GM18909 (cell line): ENCODE data around the gene GNLY.

Source experiments
- ATAC-seq: cut with Tn5 transposase; IDR thresholded peaks from one replicate; pipeline ENCODE4 v1.9.1; 2021; ENCODE audit warnings: mild to moderate bottlenecking; ENCODE audit not compliant: unreplicated experiment, poor library complexity

The GNLY gene

DNA sequence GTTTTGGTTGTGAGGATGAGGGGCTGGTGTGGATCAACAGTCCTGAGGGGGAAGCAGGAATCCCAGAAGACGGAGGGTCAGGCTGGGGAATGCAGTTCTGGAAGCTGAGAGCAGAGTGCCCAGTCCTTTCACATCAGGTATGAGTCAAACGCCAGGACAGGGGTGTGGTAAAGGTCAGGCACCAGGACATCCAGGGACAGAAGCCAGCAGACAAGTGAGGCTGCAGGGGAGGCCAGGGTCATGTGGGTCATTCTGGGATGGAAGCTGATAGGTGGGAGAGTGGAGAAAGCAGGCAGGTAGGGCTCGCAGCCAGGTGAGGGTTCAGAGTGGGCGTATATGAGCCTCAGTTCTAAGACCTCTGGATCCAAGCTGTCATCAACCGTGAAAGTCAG, 12.8 kb upstream of the GNLY start:
- ATAC-seq = no peak

DNA sequence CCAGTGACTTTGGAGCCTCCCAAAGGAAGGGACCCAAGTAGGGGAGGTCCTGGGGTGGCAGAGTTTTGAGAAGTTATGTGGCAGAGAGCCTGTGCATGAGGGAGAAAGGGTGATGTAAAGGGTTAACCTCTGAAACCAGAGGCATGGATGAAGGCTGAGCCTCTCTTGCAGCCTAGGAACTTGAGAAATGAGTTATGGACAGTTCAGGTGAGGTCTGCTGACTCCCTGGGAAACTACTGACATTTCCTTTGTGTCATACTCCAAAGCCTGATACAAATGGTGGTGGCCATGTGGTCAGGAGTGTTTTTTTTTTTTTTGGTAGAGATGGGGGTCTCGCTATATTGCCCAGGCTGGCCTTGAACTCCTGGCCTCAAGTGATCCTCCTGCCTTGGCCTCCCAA, 12.4 kb upstream of the GNLY start:
- ATAC-seq = no peak

DNA sequence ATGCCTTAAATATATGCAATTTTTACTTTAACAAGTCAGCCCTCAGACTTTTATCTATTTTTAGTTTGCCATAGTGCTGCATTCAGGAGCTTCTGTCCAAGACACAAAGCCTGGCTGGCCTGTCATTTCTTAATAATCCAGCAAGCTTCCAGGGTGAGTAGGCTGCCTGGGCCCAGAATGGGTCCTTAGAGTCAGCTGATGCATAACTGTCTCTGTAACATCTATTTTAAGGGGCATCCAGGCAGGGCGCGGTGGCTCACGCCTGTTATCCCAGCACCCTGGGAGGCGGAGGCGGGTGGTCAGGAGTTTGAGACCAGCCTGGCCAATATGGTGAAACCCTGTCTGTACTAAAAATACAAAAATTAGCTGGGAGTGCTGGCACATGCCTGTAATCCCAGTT, 11.8 kb upstream of the GNLY start:
- no peak for ATAC-seq

DNA sequence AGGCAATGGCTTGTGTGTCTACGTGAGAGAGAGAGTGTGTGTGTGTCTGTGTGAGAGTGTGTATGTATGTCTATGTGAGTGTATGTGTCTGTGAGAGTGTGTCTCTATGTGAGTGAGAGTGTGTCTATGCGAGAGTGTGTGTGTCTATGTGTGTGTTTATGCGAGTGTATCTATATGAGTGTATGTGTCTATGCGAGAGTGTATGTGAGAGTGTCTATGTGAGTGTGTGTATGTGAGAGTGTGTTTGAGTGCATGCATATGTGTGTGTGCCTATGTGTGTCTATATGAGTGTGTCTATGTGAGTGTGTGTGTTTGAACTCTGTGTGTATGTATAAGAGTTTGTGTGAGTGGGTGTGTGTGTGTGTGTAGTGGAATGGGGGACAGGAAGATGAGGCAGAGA, 9.8 kb upstream of the GNLY start:
- ATAC-seq = no peak

DNA sequence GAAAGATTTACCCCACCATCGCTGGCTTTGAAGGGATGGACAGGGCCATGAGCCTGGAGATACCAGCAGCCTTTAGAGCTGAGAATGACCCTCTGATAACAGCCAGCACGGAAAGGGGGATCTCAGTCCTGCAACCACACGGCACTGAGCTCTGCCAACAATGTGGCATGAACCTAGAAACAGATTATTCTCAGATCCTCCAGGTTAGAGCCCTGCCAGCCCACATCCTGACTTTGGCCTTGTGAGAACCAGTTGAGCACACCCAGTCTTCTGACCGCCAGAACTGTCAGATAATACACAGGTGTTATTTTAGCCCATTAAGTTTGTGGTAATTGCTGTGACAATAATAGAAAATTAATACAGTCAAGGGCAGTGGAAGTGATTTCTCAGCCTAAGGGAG, 9.4 kb upstream of the GNLY start:
- ATAC-seq = no peak

DNA sequence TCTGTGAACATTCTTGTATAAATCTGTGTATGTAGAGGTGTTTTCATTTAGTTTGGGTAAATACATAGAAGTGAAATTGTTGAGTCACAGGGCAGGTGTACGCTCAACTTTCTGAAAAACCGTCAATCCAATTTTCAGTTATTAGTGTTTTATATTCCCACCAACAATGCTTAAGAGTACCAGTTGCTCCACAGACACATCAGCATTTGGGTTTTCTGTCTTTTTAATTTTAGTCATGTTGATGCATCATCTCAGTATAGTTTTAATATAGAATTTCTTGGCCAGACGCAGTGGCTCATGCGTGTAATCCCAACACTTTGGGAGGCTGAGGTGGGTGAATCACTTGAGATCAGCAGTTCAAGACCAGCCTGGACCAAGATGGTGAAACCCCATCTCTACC, 3.2 kb upstream of the GNLY start:
- ATAC-seq = no peak

DNA sequence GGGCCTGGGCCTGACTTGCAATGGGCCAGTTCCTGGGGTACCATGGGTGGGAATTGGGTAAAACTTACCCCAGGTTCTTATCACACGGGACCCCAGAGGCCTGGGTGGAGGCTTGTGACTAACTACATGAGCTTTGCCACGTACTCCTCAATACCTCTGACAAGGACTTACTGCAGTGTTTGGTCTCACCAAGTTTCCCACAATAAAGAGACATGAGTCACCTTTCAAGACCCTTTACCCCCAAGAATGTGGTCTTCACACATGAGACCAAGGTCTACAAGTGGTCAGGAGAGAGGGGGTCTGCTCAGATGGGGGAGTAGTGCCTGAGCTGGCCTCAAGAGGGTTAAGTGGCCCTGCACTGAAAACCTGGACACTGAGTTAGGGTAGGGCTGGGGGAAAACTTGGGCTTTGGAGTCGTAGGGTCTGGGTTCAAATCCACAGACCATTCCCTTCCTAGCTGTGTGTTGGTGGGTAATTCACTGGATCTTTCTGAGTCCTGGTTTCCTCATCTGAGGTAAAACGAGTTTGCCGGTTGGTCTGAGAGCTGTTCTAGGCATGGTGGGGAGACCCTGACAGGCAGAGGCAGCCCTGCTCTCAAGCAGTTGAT, 2.0 kb upstream of the GNLY start:
- no peak for ATAC-seq

DNA sequence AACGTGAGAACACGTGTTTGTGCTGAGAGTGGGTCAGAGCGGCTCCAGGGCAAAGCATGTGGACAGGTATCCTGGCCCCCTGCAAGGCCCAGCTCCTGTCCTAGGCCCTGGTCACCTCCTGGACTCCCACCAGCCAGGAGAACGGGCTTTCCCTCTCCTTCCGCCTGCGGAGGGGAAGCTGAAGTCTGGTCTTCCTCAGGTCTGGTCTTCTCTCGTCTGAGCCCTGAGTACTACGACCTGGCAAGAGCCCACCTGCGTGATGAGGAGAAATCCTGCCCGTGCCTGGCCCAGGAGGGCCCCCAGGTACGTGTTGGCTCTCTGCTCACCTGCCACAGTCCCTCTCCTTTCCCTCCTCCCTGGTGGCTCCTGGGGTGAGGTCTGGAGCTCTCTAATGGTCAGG, 963 bp downstream of the GNLY start:
- no peak for ATAC-seq

DNA sequence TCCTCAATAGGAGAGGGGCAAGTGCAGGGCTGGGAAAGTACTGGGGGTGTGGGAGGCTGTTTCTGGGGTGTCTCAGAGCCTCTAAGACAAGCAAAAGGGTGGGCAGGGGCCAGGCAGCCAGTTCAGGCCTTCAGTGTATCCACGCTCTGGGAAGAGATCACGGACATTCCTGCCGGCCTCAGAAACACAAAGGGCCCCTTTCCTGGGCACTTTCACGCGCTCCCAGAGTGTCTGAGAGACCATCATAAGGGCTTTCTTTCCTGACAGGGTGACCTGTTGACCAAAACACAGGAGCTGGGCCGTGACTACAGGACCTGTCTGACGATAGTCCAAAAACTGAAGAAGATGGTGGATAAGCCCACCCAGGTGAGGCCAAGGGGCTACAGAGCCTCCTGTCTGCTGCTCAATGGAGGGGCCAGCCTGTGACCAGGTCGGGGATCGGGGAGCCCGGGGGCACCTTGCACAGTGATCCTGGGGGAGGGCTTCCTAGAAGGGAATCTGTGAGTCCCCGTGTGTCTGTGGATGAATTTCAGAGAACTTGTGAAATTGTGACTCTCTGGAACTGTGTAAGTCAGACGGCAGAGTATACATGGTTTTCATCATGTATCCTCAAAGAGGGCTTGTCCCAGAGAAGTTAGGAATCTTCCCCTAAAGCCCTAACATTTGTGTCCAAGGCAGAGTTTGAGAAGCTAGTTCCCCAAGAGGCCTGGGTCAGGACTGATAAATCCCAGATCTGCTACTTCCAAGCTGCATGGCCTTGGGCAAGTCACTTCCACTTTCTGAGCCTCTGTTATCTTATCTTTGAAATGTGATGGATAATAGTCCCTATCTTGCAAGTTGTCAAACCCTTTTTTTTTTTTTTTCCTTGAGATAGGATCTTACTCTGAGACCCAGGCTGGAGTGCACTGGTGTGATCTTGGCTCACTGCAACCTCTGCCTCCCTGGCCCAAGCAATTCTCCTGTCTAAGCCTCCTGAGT, 1.8 kb downstream of the GNLY start:
- no peak for ATAC-seq

DNA sequence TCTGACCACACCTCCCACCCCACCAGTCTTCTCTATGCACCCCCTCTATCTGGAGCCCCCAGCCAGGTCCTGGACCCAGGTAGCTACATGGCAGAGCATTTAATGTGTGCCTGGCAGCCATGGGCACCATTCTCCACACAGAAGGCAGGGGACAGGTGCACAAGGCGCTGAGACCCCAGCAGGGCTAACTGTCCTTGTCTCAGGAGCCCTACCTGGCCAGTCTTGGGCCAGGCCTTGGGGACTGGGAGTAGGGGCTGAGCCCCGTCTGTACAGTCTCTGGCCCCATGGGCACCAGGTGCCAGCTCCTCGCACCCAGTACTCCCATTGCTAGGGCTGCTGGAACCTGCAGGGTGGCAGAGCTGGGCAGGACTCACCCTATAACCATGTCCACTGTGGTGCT, 2.9 kb downstream of the GNLY start:
- ATAC-seq = no peak

DNA sequence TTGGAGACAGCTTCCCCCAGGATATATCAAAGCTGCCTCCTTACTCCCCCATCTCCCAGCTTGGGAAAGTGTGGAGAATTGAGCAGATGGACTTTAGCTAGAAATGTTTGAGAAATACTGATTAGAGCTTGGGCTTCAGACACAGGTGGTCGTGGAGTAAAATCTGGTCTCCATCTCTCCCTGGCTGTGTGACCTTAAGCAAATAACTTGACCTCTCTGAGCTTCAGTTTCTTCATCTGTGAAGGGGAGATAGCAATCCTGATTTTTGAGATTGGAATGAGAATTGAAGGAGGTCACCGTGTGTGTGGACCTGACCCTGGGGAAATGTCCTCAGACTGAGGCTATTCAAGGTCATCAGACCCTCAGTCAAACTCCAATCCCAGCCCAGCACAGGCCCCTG, 3.6 kb downstream of the GNLY start:
- no peak for ATAC-seq

DNA sequence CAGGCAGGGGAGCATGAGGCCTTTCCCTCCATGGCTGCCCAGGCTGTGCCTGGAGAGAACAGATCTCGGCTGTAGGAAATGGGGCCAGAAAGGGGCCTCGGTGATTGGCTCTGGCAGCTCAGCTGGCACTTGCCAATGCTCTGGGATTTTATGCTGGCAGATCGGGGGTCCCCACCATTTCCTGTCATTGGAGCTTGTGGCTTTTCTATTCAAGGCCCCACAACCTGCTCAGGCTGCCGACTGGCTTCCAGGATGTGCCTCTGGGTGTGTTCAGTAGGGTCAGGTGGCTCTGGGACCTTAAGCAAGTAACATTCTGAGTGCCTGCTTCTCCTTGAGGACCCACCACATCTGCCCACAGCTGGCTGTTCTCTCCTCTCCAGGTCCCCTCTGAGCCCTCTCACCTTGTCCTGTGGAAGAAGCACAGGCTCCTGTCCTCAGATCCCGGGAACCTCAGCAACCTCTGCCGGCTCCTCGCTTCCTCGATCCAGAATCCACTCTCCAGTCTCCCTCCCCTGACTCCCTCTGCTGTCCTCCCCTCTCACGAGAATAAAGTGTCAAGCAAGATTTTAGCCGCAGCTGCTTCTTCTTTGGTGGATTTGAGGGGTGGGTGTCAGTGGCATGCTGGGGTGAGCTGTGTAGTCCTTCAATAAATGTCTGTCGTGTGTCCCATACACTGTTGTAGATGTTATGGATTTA, 4.2 kb downstream of the GNLY start:
- ATAC-seq = no peak

DNA sequence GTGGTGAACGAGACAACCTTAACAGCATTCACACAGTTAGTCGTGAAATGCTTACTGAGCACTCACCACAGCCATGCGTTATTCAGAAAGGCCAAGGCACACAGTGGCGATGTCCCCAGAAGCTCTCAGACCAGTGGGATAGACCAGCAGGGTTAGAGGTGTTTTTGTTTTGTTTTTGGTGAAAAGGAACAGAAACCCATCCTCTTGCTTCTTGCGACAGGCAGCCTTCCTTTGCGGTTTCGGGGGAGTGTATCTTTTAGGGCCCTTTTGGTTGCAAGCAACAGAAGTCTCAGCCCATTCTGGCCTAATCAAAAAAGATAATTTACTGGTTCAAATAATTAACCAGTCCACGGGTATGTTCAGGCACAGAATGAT, 4.7 kb downstream of the GNLY start:
- ATAC-seq = no peak

DNA sequence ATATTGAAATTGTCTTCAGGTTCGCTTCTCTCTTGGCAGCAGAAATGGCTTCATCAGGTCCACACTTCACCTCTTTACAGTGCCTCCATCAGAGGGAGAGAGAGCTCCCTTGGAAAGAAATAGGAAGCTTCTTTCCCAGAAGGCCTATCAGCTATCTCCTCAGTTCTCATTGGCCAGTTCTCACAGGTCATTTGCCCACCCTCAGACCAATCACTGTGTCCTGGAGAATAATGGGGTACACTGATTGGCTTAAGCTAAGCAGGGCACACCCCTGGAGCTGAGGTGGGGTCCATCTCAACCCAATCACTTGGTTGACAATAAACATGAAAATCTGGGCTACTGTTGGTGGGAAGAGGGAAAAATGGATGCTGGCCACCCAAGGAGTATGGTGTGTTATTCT, 5.2 kb downstream of the GNLY start:
- no peak for ATAC-seq

DNA sequence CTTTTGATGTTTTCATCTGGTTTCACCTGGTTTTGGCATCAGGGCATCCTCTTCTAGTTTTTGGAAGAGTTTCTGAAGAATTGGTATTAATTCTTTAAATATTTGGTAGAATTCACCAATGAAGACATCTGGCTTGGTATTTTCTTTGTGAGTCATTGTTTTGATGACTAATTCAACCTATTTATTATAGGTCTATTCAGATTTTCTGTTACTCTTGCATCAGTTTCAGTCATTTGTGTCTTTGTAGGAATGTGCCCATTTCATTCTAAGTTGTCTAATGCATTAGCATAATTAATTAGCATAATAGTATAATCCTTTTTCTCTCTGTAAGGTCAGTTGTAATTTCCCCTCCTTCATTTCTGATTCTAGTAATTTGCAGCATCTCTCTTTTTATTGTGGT, 8.0 kb downstream of the GNLY start:
- no peak for ATAC-seq

DNA sequence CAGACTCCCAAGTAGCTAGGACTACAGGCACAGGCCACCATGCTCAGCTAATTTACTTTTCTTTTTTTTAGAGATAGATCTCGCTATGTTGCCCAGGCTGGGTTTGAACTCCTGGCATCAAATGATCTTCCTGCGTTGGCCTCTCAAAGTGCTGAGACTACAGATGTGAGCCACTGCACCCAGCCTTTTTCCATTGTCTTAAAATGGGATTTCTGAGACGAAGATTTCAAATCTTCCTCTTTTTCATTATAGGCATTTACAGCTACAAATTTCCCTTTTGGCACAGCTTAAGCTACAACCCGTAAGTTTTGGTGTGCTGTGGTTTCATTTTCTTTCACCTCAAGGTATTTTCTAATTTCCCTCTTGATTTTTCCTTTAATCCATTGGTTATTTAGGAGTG, 8.6 kb downstream of the GNLY start:
- no peak for ATAC-seq

DNA sequence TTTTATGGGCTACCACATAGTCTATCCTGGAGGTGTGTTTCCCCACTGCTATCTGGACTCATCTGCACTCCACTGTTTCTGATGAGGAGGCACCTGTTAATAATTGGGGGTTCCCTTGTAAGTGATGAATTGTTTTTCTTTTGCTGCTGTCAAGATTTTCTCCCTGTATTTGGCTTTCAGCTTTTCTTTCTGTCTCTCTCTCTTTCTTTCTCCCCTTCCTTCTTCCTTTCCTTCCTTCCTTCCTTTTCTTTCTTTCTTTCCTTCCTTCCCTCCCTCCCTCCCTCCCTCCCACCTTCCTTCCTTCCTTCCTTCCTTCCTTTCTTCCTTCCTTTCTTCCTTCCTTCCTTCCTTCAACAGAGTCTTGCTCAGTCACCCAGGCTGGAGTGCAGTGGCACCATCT, 9.2 kb downstream of the GNLY start:
- no peak for ATAC-seq

DNA sequence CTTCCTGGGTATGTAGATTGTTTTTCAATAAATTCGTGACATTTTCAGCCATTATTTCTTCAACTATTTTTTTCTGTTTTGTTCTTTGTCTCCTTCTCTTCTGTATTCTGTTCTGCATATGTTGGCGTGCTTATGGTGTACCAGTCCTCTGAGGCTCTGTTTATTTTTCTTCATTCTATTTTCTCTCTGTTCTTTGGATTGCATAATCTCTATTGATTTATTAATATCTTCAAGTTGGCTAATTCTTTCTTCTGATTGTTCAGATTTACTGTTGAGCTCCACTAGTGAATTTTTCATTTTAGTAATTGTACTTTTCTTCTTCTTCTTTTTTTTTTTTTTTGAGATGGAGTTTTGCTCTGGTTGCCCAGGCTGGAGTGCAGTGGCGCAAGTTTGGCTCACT, 9.9 kb downstream of the GNLY start:
- ATAC-seq = no peak

DNA sequence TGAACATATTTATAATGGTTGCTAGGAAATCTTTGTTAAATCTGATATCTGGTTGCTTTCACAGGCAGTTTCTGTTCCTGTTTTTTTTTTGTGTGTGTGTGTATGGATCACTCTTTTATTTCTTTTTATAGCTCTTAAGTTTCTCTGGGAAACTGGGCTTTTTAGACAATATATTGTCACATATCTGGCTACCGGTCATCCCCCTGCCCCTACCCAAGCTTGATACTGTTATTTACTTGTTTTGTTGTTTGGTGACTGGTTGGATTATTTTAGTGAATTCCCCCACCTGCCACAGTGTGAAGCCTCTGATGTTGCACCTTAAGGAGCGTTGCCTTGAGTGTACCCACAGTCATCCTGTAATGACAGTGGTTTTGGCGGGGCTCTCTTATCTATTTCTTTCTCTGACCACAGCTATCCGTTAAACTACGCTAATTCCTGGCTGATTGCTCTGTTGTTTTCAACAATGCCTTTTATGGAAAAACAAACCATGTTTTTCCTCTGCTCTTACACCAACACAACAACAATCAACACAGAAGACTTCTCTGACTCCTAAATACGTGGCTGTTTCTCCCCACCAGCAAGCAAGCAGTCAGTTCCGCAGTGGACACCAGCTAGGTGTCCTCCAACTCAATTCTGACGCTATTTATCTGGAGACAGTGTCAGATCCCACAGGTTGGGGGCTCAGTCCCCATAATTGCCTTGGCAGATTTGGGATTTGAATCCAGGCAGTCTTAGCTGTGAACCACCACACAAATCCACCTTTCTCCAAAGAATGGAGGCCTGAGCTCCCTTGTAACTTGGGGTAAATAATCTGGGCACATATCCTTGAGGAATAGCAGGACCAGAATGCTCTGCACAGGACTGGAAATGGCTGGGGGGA, 10.9 kb downstream of the GNLY start:
- ATAC-seq = peak; percentile 66

DNA sequence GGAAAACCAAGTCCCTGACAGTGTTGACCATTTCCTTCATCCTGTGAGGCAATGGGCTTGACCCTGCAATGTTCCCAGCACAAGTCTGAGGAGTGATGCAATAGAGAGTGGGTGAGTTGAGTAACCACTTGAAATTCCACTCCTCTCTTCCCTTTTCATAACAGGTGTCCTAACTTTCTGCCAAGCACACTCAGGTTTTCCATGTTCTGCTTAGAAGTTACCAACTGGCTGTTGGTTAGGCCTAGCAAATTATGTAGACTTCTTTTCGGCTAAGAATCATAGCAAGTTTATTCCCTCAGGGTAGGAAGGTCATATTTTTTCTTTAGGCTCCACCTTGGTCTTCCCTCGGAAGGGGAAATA, 11.5 kb downstream of the GNLY start:
- no peak for ATAC-seq

DNA sequence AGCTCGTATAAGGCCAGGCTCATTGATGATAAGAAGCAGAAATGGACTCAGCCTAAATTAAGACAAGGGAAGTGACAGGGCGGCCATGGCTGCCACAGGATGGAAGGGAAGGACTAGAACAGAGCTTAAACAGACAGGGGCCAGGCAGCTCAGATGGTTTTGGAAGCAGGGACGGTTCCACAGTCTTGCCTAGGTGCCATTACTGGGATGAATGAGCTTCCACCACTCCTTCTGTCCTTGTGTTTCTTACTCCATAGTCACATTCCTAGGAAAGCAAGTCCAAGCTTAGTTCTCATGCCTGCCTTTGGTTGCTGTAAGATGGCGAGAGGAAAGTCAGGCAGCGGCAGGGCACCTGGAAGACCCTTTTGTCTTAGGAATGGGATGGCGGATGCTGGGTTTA, 11.9 kb downstream of the GNLY start:
- no peak for ATAC-seq
